ENCODE data around the gene FHIT.

The FHIT gene

DNA sequence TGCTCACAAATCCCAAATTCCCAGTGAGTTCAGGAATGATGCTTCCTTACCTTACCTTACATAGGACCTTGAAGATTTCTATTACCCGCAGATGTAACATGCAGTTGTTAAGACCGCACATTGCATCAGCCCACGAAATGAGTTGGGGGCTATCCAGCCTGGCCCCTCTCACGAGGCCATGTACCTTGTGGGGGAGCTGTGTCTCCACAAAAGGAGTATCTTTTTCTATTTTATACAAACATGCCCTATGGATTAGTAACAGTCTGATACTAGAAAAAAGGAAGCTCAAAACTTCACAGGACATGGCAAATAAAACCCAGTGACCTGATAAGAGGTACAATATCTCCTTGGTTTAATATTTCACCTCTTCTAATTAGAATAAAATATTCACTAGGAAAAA, 1114.7 kb downstream of the FHIT start:
- DNase-seq, result no peak

DNA sequence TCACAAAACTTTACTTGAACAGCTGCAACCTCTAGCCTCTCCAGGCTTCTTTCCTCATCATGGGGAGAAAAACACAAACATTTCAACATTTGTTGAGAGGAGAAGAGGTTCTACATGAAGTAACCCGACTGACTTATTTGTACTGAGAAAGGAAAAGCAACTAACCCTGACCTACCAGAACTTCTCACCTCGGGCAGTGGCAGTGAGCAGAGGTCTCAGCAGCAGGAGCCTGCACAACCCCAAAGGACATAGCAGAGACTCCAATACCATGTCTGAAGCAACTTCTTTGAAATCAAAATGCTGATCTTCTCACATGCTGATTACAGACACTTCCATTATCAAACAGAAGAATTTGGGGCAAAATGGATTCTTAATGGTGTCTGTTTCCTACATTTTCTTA, 1115.8 kb downstream of the FHIT start:
- no peak for DNase-seq

DNA sequence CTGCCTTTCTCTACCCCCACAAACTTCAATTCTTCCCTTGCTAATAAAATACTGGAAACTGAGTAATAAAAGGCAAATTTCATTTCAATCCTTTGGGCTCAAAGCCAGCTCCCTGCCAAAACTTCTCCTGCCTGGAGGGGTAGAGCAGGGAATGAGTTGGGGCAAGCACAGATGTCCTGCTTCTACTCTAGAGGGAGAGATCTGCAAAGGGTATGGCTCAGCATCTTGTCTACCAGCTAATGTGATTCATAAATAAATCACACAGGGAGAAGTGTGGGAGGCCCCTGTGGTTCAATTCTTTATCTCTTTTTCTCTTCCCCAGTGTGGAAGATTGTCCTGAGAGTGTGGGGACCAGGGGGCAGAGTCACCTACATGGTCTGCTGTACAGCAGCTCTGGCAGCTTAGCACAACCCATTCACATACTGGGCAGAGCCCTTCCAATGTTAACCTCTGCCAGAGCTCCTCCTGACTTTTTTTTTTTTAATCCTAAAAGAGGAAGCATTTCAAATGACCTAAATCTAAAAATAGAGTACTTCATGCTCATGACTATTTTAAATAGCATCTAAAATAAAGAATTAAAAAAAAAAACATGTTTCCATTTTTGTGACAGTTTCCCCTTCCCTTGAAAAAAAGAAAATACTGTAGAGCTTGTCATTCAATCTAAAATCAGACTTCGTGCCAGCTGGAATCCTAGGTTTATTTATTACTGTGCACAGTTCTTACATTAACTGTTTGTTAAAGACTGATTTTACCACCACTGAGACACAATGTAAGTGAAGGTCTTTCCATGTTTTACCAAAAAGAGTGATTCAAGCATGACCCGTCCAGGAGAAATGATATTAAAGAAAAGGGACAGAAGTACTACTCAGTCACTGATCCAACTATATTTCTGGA, 1117.7 kb downstream of the FHIT start:
- DNase-seq, result no peak

DNA sequence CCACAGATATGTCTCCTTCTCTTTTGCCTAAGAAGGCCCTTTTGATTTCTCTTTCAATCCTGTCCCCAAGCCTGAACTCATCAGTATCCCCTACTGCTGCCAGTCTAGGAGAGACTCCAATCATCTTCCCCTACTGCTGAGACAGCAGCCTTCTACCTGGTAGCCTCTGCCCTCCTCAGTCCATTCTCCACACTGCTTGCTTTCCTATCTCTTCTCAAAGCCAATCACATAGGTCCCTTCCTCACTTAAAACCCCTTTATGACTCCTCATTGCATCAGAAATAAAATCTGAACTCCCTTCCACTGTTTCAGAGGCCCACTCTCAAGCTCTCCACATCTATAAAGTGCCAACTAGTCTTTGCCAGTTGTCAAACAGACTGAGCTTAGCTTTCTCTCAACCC, 1119.6 kb downstream of the FHIT start:
- no peak for DNase-seq

DNA sequence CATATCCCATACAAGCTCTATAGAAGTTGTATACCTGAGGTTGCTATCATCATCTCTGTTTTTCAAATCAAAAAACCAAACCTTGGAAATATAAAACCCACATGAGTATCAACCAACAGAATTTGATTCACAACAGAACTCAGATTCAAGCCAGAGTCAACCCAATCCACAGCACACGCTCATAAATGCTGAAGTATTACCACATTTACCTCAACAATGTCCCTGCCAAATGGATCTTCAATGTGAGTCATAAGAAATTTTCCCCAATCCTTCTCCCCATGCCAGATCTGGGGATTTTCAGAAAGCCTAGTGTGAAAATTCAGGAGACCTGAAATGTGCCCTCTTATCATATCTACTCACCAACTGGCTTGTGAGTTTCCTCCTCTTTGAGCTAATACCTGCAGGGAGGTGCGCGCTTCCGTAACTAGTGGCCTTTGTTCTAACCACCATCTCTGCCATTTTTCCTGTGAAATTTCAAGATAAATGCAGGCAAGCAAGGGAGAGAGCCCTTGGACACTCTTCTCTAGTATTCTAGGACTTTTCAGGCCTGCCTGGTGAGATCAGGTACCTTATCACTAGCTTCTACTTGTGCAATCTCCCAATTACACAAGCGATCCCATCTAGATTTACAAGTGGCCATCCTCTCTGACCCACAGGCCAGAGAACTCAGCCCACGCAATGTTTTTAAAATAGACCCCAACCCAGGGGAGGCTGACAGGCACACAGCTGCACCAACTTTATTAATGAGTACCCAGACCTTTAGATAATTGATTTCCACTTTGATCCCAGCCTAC, 1124.5 kb downstream of the FHIT start:
- no peak for DNase-seq

DNA sequence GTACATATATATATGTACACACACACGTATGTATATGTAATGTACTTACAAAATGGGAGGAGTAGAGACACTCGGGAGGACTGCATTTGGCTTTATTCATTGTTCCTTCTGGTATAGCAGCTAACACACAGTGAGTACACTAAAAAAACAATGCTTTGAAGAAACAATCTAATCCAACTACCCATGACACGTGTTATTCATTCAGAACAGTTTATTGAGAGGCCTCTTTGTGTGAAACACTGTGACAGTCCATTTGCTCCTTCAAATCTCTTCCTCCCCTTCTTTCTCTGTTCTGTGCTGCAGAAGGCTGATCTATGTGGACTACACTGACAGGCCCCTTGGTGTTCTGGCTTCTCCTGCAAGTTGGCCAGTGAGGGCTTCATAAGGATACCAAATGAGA, 1125.6 kb downstream of the FHIT start:
- no peak for DNase-seq

DNA sequence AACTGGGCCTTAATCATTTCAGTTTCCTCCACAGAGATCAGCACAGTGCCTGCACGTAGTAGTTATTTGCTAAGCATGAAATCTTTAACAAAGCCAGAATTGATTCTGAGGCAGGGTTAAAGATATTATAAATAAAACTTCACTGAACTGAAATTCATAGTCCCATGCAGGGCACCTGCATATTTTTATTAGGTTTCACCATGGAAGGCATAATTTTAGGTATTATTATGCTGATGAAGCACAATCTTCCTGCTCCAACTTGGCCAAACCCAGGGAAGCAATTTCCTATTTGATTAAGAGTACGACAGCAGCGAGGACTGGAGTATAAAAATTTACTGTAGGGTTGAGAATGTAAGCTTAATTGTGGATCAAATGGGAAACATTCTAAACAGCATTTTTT, 1131.0 kb downstream of the FHIT start:
- no peak for DNase-seq

DNA sequence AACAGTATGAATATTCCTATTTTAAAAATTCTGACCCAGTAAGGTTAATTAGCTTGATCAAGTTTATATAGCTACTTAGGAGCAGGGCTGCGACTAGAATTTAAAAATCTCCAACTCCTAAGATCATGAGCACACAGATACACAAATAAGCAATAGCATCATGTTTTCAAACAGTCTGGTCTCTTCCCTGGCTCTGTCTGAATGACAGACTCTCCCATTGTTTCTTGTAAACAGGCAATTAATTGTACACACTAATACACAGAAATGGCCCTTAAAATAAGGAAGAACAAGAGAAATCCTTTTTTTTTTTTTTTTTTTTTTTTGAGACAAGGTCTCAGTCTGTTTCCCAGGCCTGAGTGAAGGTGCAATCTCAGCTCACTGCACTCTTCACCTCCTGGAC, 1137.1 kb downstream of the FHIT start:
- no peak for DNase-seq

DNA sequence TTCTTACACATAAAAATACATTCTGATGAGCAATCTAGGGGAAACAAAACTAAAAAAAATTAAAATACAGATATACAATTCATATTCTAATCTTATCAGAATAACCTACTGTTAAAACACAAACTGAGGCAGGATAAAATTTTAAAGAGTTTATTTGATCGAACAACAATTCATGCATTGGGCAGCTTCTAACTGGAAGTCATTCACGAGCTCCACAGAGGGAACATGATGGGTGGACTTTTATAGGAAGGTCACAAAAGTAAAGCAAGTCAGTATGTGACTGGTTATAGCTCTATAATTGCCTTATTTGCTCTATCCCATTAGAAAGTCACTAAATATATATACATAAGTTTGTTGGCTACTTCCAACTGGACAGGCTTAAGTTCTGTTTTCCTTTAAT, 1144.0 kb downstream of the FHIT start:
- DNase-seq, result no peak

DNA sequence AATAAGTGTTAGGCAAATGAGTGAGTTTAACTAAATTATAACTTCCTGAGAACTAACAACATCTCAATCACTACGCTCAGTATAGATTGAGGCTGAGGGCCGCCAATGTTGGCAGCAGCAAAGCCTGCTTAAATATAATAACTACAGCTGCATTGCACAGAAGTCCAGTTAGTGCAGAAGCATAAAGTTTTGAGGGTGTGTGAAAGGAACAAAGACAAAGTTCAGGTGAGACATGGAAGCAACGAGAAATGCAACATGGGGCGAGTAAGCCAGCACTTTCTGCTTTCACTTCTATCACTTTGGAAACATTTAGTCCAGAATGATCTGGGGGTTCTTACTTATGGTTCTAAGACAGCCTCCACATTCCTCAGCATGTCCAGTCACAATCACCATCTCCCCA, 1149.1 kb downstream of the FHIT start:
- DNase-seq, result no peak

DNA sequence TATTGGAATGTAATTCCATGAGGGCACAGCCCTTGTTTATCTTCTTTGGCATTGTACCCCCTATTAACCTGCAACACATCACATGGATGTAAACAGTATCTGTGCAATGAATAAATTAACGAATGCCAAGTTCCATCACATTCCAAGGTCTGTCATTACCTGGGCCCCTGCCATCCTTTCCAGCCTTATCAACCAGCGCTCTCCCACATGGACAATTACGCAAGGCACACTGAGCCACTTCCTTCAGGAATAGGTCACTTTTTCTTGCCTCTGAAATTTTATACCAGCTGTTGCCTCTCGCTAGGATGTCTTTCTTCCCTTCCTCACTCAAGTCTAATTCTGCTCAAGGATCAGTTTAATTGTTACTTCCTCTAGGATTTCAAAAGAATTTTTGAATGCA, 1149.6 kb downstream of the FHIT start:
- no peak for DNase-seq

DNA sequence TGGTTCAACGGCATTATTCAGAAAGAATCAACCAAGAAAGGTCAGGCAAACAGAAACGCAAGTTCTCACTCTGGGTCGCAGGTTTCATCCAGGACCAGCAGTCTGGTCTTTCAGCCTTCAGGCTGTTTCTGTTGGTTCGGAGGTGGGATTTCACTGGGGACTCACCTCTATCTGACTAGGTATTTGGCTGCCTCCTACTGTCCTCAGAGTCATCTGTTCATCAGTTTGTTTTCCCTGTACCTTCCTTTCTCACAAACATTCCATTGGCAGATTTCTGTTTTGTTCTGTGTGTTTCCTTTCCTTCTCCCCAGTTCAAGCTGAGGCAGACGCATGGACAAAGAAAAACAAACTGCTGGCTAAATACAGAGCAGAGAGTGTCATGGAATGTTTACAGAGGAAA, 1154.8 kb downstream of the FHIT start:
- DNase-seq, result no peak

DNA sequence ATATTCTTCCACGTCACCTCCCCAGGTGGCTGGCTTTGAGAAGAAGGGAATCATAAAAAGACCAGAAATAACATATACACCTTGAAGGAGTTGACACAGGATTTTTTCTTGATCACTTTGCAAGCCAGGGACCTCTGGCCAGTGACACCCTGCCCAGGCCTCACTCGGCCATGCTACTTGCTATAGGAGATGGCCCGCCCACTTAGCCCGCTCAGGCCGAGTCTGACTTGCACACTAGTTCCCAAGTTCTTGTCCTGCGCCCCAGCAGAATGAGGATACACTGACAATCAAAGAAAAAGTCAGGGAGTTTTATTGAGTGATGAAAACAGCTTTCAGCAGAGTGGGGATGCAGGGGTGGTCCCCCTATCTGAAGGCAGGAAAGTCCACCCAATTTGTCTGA, 1155.3 kb downstream of the FHIT start:
- DNase-seq, result no peak

DNA sequence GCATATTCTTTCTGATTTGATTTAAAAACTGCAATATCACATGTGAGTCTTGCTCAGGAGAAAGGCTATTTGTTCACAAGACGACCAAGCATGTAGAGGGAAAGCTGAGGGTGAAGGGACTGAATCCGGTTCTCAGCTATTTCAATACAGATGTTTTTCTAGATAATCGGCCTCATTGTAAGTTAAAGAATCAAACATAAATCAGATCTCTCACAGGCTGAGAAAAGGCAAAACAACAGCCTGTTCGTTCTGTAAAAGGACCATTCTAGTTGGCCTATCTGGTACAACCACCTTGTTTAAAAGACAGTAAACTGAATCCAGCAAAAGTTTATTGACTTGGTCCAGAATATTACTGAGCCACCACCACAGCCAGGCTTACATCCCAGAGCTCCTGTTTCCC, 1155.7 kb downstream of the FHIT start:
- peak in 1 of 3 experiments; percentile 5 for DNase-seq

DNA sequence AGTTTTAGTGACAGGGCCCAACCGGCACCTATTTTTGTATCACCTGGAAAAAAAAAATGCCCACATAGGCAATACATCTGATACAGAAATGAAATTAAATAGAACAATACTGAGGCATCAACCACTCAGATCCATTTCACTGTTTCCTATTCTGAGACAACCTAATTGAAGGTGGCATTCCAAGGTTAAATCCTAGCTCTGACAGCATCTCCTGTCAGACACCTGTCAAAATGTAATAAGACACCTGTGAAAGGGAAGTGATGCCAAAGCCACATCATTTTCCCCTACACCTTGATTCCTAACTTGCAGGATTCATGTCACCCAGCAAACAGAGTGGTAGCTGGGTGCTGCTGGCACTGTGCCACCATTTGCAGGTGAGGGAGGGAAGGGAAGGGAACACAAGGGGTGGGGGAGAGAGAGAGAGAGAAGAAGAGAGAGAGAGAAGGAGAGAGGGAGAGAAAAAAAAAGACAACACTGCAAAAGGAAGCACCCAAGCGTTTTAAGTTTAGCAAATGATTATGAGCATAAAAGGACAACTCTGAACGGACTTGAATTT, 1156.8 kb downstream of the FHIT start:
- peak; percentile 20 to 54 (median 24) for DNase-seq

DNA sequence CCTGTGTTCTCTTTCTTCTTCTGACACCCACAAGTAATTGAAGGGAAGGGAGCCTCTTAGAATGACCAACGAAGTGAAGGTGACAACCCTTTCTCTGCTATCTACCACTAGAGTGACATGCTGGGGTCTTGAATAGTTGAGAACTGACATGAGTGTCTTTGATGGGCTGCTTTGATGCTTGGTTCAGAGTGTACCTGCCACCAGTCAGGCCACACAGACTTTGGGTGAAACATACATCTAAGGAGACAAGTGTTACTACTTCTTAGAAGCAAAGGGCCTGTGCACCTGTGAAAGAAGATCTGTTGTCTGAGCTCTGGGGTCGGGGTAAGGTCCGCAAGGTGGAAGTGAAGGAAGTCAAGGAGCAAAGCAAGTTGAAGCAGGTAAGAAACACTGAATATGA, 1160.7 kb downstream of the FHIT start:
- DNase-seq, result no peak

DNA sequence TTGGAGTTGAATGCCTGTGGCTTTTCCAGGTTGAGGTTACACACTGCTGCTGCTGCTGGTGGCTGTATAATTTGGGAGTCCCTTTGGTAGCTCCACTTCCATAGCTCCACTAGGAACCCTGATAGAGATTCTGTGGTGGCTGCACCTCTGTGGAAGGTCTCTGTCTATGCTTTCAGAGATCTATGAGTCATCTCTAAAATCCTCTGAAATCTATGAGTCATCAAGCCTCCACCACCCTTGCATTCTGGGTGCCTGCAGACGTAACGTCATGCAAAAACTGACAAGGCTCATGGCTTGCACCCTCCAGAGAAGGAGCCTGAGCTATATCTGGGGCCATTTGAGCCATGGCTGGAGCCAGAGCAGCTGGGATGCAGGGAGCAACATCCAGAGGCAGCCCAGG, 1164.4 kb downstream of the FHIT start:
- no peak for DNase-seq

DNA sequence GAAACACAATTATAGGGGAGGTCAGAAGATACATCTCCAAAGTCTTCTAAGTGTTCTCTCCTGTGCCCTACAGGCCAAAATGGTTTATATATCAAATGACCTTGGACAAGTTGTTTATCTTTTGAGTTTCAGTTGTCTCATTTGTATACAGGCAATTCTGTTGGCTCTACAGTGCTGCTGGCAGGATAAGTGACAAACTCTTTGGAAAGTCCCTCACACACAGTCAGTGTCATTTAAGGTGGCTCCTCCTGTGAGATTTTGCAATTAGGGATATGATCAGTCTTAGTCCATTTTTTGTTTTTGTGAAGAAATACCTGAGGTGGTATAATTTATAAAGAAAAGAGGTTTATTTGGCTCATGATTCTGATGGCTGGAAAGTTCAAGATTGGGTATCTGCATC, 1165.6 kb downstream of the FHIT start:
- DNase-seq, result no peak

DNA sequence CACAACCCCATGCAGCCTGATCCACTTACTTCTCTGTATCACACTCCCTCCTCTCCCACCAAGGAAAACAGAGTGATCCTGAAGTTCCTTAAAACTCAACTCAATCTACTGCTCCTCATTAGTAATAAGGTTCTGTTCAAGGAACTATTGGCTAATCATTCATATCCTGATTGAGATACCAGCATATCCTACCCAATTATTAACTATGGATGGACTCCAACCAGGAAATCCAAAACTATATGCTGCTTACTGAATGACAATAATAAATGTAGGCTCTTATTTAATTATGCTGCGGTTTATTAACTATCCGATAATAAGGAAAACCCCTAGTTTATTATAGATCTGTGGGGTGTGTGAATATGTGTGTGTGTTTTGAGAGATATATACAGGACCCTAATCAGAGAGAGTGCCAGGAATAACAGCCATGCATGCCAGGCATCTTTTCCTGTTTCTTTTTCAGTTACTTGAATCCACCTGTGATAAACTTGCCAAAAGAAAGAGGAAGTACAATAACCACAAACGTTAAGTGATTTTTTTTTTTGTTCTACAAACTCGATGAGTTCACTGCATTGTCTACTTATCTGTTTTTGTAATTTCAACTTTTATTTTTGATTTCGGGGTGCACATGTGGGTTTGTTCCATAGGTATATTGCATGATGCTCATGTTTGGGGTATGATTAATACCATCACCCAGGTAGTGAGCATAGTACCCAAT, 1169.7 kb downstream of the FHIT start:
- DNase-seq, result no peak

DNA sequence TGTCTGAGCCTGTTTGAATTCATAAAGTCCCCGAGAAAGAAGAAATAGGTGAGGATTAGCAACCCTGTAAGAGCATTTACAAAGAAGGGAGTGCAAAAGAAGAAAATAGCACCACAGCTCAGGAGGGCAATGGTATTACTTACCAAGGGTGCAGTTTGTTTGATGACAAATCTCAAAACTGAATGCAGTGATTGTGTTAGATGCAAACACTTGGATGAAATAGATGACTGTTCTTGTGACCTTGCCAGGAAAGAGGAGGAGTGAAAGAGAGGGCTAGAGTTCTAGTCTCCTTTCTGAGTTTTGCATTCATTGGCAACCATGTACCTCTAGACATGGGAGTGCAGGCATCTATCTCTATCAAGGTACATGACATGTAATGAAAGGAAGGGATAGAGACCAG, 1170.6 kb downstream of the FHIT start:
- no peak for DNase-seq

DNA sequence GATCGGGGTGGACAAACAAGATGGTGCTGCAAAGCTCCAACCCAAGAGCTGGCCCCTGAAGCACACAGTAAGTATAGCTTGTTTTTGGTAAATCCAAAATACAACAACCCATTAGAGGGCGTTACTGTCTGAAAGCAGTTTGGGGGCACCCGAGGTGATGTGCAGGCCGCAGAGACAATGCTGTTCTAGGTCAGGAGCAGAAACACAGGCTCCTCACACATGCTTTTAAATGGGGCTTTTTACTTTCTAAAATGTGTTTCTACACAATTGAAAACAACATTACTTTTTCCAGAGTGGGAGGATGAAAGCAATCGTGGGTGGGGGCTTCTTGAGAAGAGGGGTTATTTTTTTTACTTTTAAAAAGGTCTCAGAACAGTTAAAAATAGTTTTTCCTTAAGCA, 1172.2 kb downstream of the FHIT start:
- no peak for DNase-seq

DNA sequence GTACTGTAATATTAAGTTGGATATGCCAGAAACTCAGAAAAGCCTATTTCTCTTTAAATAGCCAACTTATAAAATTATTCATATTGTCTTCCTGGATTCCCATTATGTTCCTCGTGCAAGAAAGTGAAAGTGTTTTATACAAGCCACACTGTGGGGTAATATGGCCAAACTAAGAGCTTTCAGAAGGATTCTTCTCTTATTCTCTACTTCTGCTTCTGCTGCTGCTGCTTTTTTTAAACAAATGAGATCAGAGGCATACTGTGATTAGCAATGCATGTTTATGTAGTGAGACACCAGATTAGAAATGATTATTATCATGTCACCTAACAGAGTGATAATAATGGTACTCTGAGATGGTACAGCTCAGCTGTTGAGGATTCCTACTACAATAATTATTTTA, 1174.9 kb downstream of the FHIT start:
- DNase-seq, result no peak

DNA sequence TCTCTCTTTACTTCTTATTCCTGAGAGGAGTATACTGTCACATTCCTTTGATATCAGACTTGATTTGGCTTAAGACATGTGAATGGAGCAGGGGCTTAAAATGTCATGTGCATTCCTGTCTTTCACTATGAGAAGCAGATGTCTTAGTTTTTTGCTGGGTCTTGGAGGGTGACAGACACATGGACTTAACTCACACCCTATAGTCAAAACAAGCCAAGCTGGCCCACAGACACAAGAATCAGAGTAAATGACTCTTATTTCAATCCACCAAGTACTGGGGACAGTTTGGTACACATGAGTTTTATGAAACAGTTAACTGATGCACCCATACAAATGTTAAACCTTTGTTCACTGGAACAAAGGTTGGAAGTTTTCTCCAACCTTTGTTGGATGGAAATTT, 1177.3 kb downstream of the FHIT start:
- DNase-seq, result no peak
